Measurements from ENCODE around the gene SH3BP5L. TPM values are rescaled to one million over a fixed set of nuclear protein-coding genes. Genes with fewer than 3 reads are reported as not detected.

The SH3BP5L gene
- total RNA-seq, 3 donors from 2014 or later = 14.9 to 16.4 (median 16.1) TPM

DNA sequence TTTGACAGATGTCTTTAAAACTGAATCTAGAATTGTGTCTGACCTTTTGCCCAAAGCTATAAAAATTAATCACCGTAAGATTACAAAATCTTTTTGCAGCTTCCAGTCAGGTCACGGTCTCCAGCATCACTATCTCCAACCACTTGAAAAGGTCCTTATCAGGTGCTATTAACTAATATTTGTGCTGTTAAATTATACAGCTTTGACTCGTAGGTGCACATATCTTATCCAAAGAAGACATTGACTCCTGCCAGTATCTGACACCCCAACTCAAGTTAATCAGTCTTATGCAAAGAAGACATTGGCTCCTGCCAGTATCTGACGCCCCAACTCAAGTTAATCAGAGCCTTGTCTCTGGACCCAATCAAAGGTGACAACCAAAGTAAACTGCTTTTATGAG is 50.3 kb downstream of the SH3BP5L start:
- no peak for DNase-seq
- peaks cover 2% of the 10 kb centered on the region for H3K27me3 Mint-ChIP-seq (ENCODE audit: low read depth)
- ATAC-seq = no peak
- H3K4me3 Mint-ChIP-seq = no peak overlapping the region
- H3K36me3 Mint-ChIP-seq (ENCODE audit: insufficient read depth) = peaks cover 2% of the 10 kb centered on the region
- H3K4me1 Mint-ChIP-seq (ENCODE audit: low read depth) = no peaks in the 10 kb centered on the region
- peaks cover 10% of the 10 kb centered on the region for H3K9me3 Mint-ChIP-seq

Other genes starting within 250 kb of the SH3BP5L start
- gene OR2T10, start 228.2 kb downstream of the SH3BP5L start, total RNA-seq = not detected
- gene OR2T11, start 190.8 kb downstream of the SH3BP5L start, total RNA-seq = not detected
- not detected for gene OR2T35, start 180.6 kb downstream of the SH3BP5L start, total RNA-seq
- gene OR2T27, start 170.4 kb downstream of the SH3BP5L start, total RNA-seq = not detected
- not detected for gene OR14I1, start 123.1 kb downstream of the SH3BP5L start, total RNA-seq
- gene LYPD8, start 70.2 kb downstream of the SH3BP5L start, total RNA-seq = not detected
- gene ZNF672, start 12.3 kb upstream of the SH3BP5L start, total RNA-seq = 10 to 100 TPM; 35.9 to 38.3 (median 37.2) TPM
- 10 to 100 TPM; 59.8 to 72.6 (median 70.1) TPM for gene ZNF692, start 33.2 kb upstream of the SH3BP5L start, total RNA-seq
- 1 to 10 TPM; 3.4 to 4.7 (median 4.0) TPM for gene PGBD2, start 80.3 kb upstream of the SH3BP5L start, total RNA-seq